ENCODE data around the gene CGREF1. TPM values are rescaled to one million over a fixed set of nuclear protein-coding genes. Genes with fewer than 3 reads are reported as not detected.

The CGREF1 gene
- total RNA-seq, 1 donor from 2014 or later: 2.2 TPM

- TF ChIP-seq CTCF (IDR thresholded peaks at IDR 0.05) (no peak), POLR2AphosphoS5 (IDR thresholded peaks at IDR 0.05; ENCODE audit: insufficient read depth in 1 of 2, low read depth in 1 of 2) (no peak)
- no peak for DNase-seq (ENCODE audit: extremely low spot score in 2 of 2)
- H3K9me3 ChIP-seq: no peaks in the 10 kb centered on the region
- no peaks in the 10 kb centered on the region for H3K27me3 ChIP-seq
- no peaks in the 10 kb centered on the region for H3K4me1 ChIP-seq
- H3K27ac ChIP-seq: no peak overlapping the region
- no peak overlapping the region for H3K4me3 ChIP-seq
- intact Hi-C loops (cut with DNase I): no loop called here
- no peaks in the 10 kb centered on the region for H3K36me3 ChIP-seq
These were observed 29.0 kb upstream of the CGREF1 start for GRCh38 chr2:27147935-27148334.

GRCh38 chr2:27145682-27146081, 26.8 kb upstream of the CGREF1 start:
- Histone ChIP-seq H3K36me3 (no peaks in the 10 kb centered on the region), H3K27ac (no peak overlapping the region), H3K4me3 (no peak overlapping the region), H3K27me3 (no peaks in the 10 kb centered on the region), H3K4me1 (no peaks in the 10 kb centered on the region), H3K9me3 (no peaks in the 10 kb centered on the region)
- intact Hi-C loops (cut with DNase I): no loop called here
- DNase-seq (ENCODE audit: extremely low spot score in 2 of 2): no peak
- no peak for TF ChIP-seq CTCF (IDR thresholded peaks at IDR 0.05)
- TF ChIP-seq POLR2AphosphoS5 (IDR thresholded peaks at IDR 0.05; ENCODE audit: insufficient read depth in 1 of 2, low read depth in 1 of 2): no peak
- TF ChIP-seq POLR2A (IDR thresholded peaks at IDR 0.05): no peak

GRCh38 chr2:27143285-27143684, 24.4 kb upstream of the CGREF1 start:
- no peak for TF ChIP-seq CTCF (IDR thresholded peaks at IDR 0.05)
- TF ChIP-seq POLR2AphosphoS5 (IDR thresholded peaks at IDR 0.05; ENCODE audit: insufficient read depth in 1 of 2, low read depth in 1 of 2): peak in 1 of 2 donors; percentile 7
- TF ChIP-seq POLR2A (IDR thresholded peaks at IDR 0.05): no peak
- intact Hi-C loops (cut with DNase I): no loop called here
- H3K4me1 ChIP-seq: no peaks in the 10 kb centered on the region

DNA sequence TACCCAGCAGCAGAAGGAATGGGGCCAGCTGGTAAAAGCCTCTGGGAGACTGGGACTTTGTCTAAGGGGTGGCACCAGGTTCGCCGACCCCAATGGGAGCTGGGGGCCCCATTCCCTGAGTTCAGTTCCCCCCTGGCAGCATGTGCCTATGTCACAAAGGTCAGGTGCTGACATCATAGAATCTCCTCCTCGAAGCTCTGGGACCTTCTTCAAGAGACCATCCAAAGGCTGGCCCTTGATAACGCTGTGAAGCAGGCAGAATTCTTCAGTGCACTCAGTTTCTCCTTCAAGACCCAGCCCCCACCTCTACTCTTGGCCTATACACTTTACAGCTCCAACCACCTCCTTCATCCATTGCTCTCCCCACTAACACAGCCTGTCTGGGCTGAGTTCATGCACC, 20.4 kb upstream of the CGREF1 start, which contains the start of gene PRR30:
Gene PRR30 (minus strand): TSS at position 101 of the 400 bp plus-strand sequence. CDS start 1,081 bp downstream, outside the sequence.
- intact Hi-C loops (cut with DNase I): no loop called here
- Histone ChIP-seq H3K27me3 (no peaks in the 10 kb centered on the region), H3K36me3 (no peaks in the 10 kb centered on the region), H3K27ac (no peak within 1 kb of the TSS), H3K4me1 (no peaks in the 10 kb centered on the region), H3K4me3 (no peak within 1 kb of the TSS), H3K9me3 (no peaks in the 10 kb centered on the region)
- TF ChIP-seq POLR2A (IDR thresholded peaks at IDR 0.05) (no peak), CTCF (IDR thresholded peaks at IDR 0.05) (no peak), POLR2AphosphoS5 (IDR thresholded peaks at IDR 0.05; ENCODE audit: insufficient read depth in 1 of 2, low read depth in 1 of 2) (no peak)
- peak in 1 of 2 donors; percentile 77 for DNase-seq (ENCODE audit: extremely low spot score in 2 of 2)

More at GRCh38 chr2:27143285-27143684, 24.4 kb upstream of the CGREF1 start:
- no peak for DNase-seq (ENCODE audit: extremely low spot score in 2 of 2)
- Histone ChIP-seq H3K27me3 (no peaks in the 10 kb centered on the region), H3K36me3 (no peaks in the 10 kb centered on the region), H3K4me3 (no peak overlapping the region), H3K27ac (no peak overlapping the region), H3K9me3 (no peaks in the 10 kb centered on the region)

DNA sequence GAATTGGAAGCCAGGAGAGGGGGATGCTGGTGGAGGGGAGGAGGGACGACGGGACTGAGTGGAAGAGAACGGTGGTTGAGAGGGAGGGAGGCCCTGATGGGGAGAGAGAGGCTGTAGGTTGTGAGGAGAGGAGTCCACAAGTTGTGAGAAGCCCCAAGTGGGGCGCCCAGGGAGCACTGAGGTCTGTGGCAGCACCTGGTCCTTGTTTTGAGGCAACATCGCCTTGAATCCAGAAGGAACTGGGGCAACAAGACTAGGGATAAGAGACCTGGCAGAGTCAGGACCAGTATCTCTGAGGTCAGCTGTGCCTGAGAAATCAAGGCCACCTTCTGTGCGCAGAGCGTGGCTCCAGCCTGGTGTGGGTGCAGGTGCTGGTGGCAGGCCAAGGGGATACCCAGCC, 19.2 kb upstream of the CGREF1 start:
- peak in 1 of 2 donors; percentile 91 for DNase-seq (ENCODE audit: extremely low spot score in 2 of 2)
- H3K27ac ChIP-seq: no peak overlapping the region
- intact Hi-C loops (cut with DNase I): no loop called here

More for the DNA sequence above, 19.2 kb upstream of the CGREF1 start:
- no peaks in the 10 kb centered on the region for H3K9me3 ChIP-seq
- no peaks in the 10 kb centered on the region for H3K27me3 ChIP-seq
- peaks cover 9% of the 10 kb centered on the region for H3K4me1 ChIP-seq
- H3K4me3 ChIP-seq: no peak overlapping the region
- H3K36me3 ChIP-seq: no peaks in the 10 kb centered on the region
- no peak for TF ChIP-seq CTCF (IDR thresholded peaks at IDR 0.05)
- TF ChIP-seq POLR2A (IDR thresholded peaks at IDR 0.05): no peak
- TF ChIP-seq POLR2AphosphoS5 (IDR thresholded peaks at IDR 0.05; ENCODE audit: insufficient read depth in 1 of 2, low read depth in 1 of 2): no peak
